Retina (tissue), 1 donor: Measurements from ENCODE around the gene WDR18.

Experiments used
- DNase-seq: peaks from one replicate; pipeline ENCODE4 v3.0.0-alpha.2; 2016

WDR18 gene

GRCh38 chr19:984165-984967 lies at the start of gene WDR18:
TSS of gene WDR18 (plus strand) at chr19:984345. CDS start at chr19:984354, 9 bp downstream.
- peak; percentile 96 for DNase-seq

GRCh38 chr19:934865-935479 lies 49.2 kb upstream of the WDR18 start:
- DNase-seq, result no peak

GRCh38 chr19:936175-936546 lies 48.0 kb upstream of the WDR18 start:
- DNase-seq, result no peak

GRCh38 chr19:937259-937694 lies 46.9 kb upstream of the WDR18 start:
- DNase-seq, result no peak

GRCh38 chr19:938233-938923 lies 45.8 kb upstream of the WDR18 start:
- DNase-seq, result no peak

- DNase-seq, result no peak
Observed at GRCh38 chr19:939439-939838, 44.7 kb upstream of the WDR18 start.

- DNase-seq, result no peak
Observed at GRCh38 chr19:939922-940321, 44.2 kb upstream of the WDR18 start.

GRCh38 chr19:940591-941291 lies 43.4 kb upstream of the WDR18 start:
- no peak for DNase-seq

- DNase-seq, result no peak
Observed at GRCh38 chr19:941292-942132, 42.6 kb upstream of the WDR18 start.

- DNase-seq, result no peak
Observed at GRCh38 chr19:942133-942645, 42.0 kb upstream of the WDR18 start.

GRCh38 chr19:943551-944170 lies 40.5 kb upstream of the WDR18 start:
- no peak for DNase-seq

- DNase-seq, result no peak
Observed at GRCh38 chr19:944171-944567, 40.0 kb upstream of the WDR18 start.

GRCh38 chr19:944663-945241 lies 39.4 kb upstream of the WDR18 start:
- no peak for DNase-seq

GRCh38 chr19:945401-946252 lies 38.5 kb upstream of the WDR18 start:
- DNase-seq, result no peak

- no peak for DNase-seq
Observed at GRCh38 chr19:947090-947706, 36.9 kb upstream of the WDR18 start.

GRCh38 chr19:947707-948539 lies 36.2 kb upstream of the WDR18 start:
- DNase-seq, result no peak

- DNase-seq, result no peak
Observed at GRCh38 chr19:948842-949496, 35.2 kb upstream of the WDR18 start.

- no peak for DNase-seq
Observed at GRCh38 chr19:950352-951066, 33.6 kb upstream of the WDR18 start.
